Measurements from ENCODE around the gene HOXC5.

The HOXC5 gene

GRCh38 chr12:54050482-54050810 lies 17.6 kb downstream of the HOXC5 start:
- DNase-seq = no peak

- DNase-seq = no peak
Measured at GRCh38 chr12:54051026-54051842, 18.4 kb downstream of the HOXC5 start.

GRCh38 chr12:54051874-54052437 lies 19.1 kb downstream of the HOXC5 start:
- no peak for DNase-seq

GRCh38 chr12:54052438-54053002 lies 19.7 kb downstream of the HOXC5 start:
- no peak for DNase-seq

- DNase-seq = no peak
Measured at GRCh38 chr12:54053003-54053750, 20.3 kb downstream of the HOXC5 start.

GRCh38 chr12:54053751-54054741 lies 21.2 kb downstream of the HOXC5 start, which contains the start of gene HOXC4:
TSS of gene HOXC4 (plus strand) at chr12:54053835. CDS start at chr12:54053923, 88 bp downstream.
- DNase-seq = no peak

- DNase-seq = no peak
Measured at GRCh38 chr12:54054742-54055194, 21.9 kb downstream of the HOXC5 start.

GRCh38 chr12:54055552-54055951 lies 22.7 kb downstream of the HOXC5 start:
- no peak for DNase-seq

- DNase-seq = no peak
Measured at GRCh38 chr12:54056110-54056509, 23.3 kb downstream of the HOXC5 start.

GRCh38 chr12:54058128-54058768 lies 25.4 kb downstream of the HOXC5 start:
- no peak for DNase-seq

- no peak for DNase-seq
Measured at GRCh38 chr12:54059668-54060067, 26.8 kb downstream of the HOXC5 start.

- DNase-seq = no peak
Measured at GRCh38 chr12:54060174-54060974, 27.5 kb downstream of the HOXC5 start.

GRCh38 chr12:54060975-54061778 lies 28.3 kb downstream of the HOXC5 start:
- DNase-seq = no peak

- no peak for DNase-seq
Measured at GRCh38 chr12:54065677-54066076, 32.8 kb downstream of the HOXC5 start.

GRCh38 chr12:54066408-54066807 lies 33.6 kb downstream of the HOXC5 start:
- DNase-seq = no peak

- DNase-seq = no peak
Measured at GRCh38 chr12:54068418-54069070, 35.7 kb downstream of the HOXC5 start.

- DNase-seq = no peak
Measured at GRCh38 chr12:54071942-54072341, 39.1 kb downstream of the HOXC5 start.

- no peak for DNase-seq
Measured at GRCh38 chr12:54074308-54074707, 41.5 kb downstream of the HOXC5 start.

- DNase-seq = no peak
Measured at GRCh38 chr12:54075409-54075808, 42.6 kb downstream of the HOXC5 start.

Data from KG1 (cell line).